Fibroblast of skin of right quadriceps (primary cell): ENCODE measurements around the gene UQCC5.

Experiments used
- DNase-seq: peaks from one replicate; pipeline ENCODE4 v3.0.0-alpha.2; 2013

Gene UQCC5

GRCh38 chr3:52535411-52536111, 844 bp upstream of the UQCC5 start:
- DNase-seq, result no peak

DNA sequence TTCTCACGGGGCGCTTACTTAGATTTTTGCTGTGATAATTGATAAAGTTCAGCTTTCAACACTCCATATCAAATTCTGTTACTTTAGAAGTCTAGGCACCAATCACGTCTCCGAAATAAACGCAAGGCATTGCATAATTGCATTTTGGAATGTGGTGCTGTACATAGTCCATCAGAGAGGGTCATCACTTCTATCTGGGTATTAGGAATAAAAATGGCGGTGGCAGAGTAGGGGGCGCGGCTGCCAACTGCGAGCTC, 365 bp upstream of the UQCC5 start:
- DNase-seq, result no peak

GRCh38 chr3:52537165-52537620, 788 bp downstream of the UQCC5 start:
- DNase-seq, result no peak

DNA sequence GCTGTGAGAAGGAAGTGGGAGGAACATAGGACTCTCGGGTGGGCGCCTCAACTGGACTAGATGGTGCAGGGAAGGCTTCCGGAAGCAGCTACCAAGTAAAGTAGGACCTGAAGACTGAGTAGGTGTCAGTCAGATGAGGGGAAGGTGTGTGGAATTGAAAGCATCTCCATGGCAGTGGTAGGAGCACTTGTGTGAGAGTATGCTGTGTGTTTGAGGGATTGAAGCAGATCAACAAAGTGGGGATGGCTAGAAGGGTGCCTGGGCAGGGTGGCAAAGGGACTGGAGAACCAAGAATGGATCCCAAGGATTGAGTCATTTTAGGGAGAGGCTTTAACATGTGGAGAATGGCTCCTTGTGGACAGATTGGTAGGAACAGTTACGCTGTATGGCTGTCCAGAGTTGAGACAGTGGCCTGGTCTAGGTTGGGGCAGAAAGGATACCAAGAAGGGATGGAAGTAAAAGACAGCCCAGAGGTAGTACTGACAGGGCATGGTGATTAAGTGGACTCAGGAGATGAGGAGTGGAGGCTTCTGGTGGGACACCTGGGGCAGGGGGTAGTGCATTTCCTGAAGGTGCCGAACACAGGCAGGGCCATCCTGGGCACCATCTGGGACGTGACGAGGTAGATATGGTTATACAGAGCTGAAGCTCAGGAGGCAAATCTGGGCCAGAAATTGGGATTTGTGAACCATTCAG, 1.5 kb downstream of the UQCC5 start:
- DNase-seq, result no peak

- DNase-seq, result no peak
Measured at GRCh38 chr3:52539010-52539653, 2.7 kb downstream of the UQCC5 start.

GRCh38 chr3:52541050-52541449, 4.6 kb downstream of the UQCC5 start:
- no peak for DNase-seq

- no peak for DNase-seq
Measured at GRCh38 chr3:52544937-52545336, 8.5 kb downstream of the UQCC5 start.

DNA sequence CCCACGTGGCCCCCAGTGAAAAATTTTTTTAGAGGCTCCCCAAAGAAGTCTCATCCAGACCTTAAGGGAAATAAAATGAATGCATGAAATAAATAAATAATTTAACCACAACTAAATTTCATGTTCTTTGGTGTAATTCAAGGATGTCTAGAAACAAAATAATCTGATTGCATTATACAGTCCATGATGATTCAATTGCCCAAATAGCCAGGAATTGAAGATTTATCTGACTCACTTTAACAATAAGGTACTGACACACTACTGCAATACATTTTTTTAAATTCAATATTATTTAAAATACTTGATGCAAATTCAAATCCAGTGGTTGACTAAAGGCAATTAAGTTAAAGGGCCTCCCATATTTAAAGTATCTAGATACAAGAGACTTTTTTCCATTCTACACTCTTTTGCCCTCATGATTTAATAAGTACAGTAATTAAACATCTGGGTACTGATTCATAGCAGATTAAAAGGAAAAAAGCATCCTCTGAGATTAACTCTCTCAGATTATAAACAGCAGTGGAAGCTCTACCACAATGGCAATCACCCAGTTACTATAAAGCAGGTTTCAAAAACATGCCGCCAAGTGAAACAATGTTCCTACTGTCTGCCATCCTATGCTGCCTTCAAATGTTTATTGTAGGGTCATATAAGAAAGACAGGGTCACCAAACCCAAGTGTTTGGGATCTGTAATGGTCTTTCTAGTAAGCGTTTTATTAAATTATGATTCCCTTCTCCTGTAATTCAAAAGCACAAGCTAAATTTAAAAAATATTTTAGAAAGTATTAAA, 9.9 kb downstream of the UQCC5 start:
- DNase-seq, result peak; percentile 16

DNA sequence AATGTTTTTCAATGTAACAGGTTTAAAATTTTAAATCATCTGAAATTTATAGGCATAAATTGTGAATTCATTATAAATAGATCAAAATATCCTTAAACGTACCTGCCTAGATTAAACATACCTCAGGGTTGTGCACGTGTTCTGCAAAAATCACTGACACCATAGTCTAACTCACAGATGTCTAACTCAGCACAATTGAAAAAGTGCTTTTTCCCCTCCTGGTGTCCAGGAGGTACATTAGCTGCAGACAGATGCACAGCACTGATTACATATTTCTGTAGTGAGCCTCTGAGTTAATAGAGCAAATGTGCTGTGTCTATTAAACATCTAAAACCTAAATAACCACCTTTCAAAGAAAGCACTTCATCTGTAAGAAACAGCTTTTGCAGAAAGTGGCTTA, 10.7 kb downstream of the UQCC5 start:
- DNase-seq, result no peak

GRCh38 chr3:52551118-52551517, 14.7 kb downstream of the UQCC5 start:
- DNase-seq, result no peak

- no peak for DNase-seq
Measured at GRCh38 chr3:52552089-52552488, 15.7 kb downstream of the UQCC5 start.

- no peak for DNase-seq
Measured at GRCh38 chr3:52554026-52554755, 17.8 kb downstream of the UQCC5 start.

DNA sequence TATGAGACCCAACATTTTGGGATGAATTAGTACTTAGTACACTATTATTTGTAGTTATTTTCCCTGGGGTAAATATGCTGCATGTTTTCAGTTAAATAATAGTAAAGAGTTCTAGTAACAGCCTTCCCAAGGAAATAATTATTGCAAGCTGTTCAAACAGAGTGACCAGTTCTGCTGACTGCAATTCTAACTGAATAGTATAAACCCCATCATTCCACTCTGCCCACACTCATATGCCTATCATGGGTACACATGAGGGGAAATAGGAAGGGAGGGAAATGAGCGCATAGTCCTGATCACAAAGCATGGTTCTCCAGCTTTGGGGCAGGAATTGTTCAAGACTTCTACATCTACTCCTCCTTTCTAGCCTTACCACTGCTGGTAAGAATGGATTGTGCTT, 18.7 kb downstream of the UQCC5 start:
- peak; percentile 19 for DNase-seq

GRCh38 chr3:52557011-52557960, 20.9 kb downstream of the UQCC5 start:
- DNase-seq, result no peak

- no peak for DNase-seq
Measured at GRCh38 chr3:52558436-52558835, 22.0 kb downstream of the UQCC5 start.

DNA sequence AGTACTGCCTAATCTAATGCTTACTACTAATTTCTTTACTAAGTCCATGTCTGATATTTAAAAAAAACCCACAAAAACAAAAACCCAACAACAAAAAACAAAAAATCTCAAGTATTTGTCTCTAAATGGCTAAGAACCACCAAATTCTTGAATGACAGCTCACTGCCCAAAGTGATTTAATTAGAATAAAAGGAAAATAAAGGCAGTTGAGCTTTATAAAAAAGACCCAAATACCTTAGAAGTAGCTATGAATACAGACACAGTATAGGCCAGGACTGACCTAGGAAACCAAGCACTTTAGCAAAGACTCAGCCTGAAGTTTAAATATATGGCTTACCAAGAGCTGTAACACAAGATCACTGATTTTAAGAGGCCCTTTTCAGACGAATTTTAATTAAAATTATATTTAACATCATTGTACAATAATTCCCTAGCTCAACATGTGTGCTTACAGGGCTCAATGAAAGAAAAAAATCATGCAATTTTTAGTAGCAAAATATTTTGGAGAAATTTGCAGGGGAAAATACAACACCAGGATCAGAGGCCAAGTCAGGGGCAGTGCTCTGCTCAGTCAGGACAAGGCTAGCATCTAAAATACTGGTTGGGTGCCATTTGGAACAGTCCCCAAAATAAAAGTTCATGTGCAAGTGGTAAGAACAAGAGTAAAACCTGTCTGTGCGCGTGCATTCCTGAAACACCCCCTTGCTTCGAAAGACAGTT, 24.8 kb downstream of the UQCC5 start:
- no peak for DNase-seq

DNA sequence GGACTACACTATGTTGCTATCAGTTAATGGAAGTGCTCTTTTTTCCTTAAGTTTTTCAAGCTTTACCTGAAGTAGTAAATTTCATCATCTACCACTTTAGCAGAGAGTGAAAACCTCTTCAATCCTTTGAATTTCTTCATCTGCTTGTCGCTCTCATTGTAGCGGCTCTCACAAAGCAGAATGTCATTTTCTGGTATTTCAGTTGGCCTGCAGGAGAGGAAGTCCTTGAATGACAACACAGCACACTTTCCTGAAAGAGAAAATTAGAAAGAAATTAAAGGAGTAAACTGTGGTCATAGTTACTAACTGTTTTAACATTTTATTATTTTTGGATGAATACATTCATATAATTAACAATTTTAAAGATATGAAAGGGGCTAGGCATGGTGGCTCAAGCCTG, 27.6 kb downstream of the UQCC5 start:
- no peak for DNase-seq

DNA sequence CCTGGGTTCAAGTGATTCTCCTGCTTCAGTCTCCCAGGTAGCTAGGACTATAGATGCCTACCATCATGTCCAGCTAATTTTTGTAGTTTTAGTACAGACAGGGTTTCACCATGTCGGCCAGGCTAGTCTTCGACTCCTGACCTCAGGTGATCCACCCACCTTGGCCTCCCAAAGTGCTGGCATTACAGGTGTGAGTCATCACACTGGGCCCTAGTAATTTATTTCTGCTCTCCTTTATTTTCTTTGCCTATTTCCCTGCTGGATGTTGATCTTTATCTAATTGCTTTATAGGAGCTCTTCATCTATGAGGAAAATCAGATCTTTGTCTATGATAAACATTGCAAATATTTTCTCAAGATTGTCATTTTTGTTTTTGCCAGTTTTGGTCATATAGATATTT, 31.7 kb downstream of the UQCC5 start:
- DNase-seq, result no peak

GRCh38 chr3:52570076-52570475, 33.7 kb downstream of the UQCC5 start:
- peak; percentile 24 for DNase-seq

DNA sequence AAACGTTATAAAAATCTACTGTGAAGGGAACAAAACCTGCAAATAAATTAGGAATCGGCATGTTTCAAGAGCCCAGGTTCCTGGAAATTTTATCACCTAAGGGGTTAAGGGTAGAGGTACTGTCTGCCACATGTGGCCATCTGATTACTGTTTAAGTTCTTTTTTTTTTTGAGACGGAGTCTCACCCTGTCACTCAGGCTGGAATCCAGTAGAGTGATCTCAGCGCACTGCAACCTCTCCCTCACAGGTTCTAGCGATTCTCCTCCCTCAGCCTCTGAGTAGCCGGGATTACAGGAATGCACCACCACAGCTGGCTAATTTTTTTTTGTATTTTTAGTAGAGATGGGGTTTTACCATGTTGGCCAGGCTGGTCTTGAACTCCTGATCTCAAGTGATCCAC, 35.8 kb downstream of the UQCC5 start:
- no peak for DNase-seq
